ENCODE results near the gene LTB4R2.

DNA sequence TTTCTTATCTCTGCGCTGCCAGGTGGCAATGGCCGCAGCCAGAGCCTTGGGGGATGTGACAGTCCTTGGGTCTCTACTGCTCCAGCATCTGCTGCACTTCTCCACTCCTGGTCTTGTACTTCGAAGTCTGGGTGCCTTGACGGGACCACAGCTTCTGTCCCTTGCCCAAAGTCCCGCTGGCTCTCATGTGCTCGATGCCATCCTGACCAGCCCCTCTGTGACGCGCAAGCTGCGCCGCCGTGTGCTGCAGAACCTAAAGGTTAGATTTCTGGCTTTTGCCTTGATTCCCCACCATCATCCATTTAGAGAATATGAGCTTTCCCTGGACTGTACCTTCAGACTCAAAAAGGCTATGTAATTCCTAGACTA lies 5.9 kb upstream of the LTB4R2 start:
- TF ChIP-seq, protein P1, sequence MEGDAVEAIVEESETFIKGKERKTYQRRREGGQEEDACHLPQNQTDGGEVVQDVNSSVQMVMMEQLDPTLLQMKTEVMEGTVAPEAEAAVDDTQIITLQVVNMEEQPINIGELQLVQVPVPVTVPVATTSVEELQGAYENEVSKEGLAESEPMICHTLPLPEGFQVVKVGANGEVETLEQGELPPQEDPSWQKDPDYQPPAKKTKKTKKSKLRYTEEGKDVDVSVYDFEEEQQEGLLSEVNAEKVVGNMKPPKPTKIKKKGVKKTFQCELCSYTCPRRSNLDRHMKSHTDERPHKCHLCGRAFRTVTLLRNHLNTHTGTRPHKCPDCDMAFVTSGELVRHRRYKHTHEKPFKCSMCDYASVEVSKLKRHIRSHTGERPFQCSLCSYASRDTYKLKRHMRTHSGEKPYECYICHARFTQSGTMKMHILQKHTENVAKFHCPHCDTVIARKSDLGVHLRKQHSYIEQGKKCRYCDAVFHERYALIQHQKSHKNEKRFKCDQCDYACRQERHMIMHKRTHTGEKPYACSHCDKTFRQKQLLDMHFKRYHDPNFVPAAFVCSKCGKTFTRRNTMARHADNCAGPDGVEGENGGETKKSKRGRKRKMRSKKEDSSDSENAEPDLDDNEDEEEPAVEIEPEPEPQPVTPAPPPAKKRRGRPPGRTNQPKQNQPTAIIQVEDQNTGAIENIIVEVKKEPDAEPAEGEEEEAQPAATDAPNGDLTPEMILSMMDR (IDR thresholded peaks at IDR 0.05) = no peak
- TF ChIP-seq POLR2A (IDR thresholded peaks at IDR 0.05) = no peak

Measured in lower leg skin (tissue), 3 donors.